GM03348 (cell line): Measurements from ENCODE around the gene FILIP1L.

Experiments
- DNase-seq: peaks from one replicate; pipeline ENCODE4 v3.0.0; 2012; ENCODE audit warnings: low spot score

FILIP1L gene

DNA sequence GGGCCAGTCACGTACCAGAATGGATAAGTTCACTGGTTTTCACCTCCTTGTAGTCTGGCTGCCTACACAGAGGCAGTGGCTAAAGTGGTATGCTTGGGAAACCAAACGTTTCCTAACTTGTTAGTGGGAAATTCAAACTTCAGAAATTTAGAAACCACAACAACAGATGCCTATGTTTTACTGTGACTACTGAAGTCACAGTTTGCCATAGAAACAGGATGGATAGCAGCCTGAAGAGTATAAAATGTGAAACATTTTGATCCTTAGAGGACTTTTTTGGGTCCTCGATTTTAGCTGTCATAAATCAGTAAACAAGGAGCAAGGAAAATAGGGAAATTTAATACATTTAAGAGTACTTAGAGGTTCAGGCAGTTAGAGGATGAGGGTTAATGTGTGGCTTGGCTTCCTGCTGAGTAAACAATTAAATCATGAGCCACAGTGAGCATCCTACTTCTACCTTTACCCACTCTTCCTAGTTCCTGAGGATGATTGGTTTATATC is 248.0 kb downstream of the FILIP1L start:
- DNase-seq, result peak; percentile 49

DNA sequence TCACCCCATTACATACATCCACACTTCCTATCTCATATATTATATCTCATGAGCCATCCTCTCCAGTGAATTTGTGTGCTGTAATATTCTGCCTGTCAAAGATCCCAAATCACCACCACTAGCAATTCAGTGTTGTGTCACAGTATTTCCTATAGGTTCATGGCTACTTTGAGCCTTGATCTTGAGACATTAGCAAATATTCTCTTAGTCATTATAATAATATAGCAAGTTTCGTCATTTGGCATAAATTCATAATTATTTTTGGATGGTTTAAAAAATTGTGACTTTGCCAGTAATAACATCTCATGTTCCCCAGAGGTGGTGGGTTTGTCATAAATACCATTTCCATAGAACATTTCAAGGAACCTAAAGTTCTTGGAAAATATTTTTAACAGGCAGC is 249.0 kb downstream of the FILIP1L start:
- no peak for DNase-seq

DNA sequence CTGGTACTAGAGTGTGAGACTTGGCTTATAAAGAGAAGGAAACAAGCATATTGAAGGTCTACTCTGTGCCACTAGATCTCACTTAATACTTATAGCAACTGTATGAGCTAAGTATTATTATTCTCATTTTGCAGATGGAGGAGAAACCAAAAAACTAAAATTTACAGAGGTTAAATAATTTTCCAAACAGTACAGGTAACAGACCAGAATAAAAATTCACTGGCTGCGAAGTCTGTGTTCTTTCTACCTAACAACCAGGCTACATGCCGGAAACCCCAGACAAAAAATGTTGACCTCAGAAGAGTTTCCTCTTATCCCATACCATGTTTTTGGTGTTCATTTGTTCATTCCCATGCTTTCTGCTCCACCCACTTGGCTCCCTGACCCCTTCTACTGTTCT is 250.0 kb downstream of the FILIP1L start:
- DNase-seq, result no peak

DNA sequence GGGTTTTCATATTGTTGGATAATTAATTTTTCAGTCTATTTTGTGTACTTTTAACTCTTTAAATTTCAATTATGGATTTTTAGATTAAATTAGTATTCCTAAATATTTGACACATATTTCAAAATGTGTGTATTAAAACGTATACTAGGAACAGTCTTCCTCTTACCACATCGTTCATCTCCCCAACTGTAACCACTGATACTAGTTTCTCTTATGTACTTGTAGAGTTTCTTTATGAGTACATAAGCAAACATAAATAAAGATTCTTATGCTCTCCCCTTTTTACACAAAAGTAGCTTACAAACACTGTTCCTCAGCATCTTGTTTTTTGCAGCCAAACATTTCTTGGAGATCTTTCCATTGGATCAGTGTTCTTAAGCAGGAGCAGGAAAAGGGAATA is 250.7 kb downstream of the FILIP1L start:
- no peak for DNase-seq

DNA sequence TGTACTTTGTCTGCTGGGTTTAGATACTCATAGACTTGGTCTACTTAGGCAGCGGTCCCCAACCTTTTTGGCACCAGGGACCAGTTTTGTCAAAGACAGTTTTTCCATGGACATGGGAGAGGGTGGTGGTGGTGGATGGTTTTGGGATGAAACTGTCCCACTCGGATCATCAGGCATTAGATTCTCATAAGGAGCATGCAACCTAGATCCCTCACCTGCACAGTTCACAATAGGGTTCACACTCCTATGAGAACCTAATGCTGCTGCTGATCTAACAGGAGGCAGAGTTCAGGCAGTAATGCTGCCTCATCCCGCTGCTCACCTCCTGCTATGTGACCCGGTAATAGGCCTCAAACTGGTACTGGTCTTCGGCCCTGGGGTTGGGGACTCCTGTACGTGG is 251.3 kb downstream of the FILIP1L start:
- no peak for DNase-seq

DNA sequence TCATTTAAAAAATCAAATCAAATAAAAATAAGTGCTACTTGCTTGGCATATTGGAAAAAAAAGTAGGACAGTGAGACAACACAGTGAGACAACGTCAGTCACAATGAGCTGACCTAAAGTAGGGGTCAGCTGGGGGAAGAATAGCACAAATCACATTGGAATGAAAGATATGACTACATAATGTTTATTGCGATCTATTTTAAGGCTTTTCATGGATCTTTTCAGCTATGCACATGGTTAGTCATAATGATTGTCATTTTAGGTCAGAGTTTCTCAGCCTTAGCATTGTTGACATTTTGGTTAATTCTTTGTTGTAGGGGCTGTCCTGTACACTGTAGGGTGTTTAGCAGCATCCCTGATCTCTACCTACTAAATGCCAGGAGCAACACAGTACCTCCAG is 252.1 kb downstream of the FILIP1L start:
- peak; percentile 48 for DNase-seq

DNA sequence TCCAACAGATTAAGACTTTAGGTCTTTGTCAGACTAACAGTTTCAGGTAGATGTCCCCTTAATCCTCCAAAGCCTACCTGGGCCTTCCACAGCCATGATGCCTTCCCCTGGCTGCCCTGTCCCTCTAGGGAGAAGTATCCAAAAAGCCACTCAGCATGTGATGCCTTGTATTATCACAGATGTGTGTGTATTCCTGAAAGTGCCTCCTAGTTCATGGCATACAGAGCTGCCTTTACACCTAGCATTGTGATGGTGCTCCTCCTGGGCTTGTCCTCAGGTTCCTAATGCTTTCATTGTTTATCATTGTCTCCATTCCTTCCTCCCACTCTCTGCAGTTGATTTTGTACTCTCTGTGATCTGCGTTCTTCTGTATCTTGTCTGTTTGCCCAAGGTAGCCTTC is 253.1 kb downstream of the FILIP1L start:
- no peak for DNase-seq

DNA sequence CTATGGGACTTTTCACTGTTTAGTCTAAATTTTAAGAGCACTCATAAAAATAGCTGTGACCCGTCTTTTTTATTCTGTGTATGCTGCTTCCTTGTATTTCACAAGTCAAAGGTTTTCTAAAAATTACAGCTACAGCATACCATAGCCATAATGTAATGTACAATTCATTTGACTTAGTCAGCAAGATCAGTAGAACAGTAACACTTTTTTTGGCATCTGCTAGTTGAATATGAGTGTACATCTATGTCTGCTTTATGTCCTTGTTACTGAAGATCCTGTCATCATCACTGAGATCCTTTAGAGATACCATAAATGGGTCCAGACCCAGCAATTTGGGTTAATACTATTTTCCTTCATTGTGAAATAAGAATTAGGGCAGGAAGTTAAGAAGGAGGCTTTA is 254.5 kb downstream of the FILIP1L start:
- DNase-seq, result peak; percentile 72

DNA sequence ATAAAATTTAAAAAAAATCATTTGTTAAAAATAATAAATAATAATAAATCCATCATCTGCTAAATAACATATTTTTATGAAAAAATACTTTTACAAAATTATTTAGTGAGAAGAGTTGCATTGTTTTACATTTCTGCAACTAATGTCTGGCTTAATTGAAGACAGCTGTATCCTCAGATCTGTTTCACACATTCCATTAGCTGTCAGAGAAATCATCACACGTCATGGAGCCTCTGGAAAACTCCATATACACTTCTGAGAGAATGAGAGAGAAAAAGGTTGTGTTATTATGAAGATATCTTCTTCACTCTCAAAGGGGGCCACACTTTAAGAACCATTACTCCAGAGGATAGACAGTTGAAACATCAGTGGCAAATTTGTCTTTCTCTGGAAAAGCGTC is 255.8 kb downstream of the FILIP1L start:
- peak; percentile 17 for DNase-seq

DNA sequence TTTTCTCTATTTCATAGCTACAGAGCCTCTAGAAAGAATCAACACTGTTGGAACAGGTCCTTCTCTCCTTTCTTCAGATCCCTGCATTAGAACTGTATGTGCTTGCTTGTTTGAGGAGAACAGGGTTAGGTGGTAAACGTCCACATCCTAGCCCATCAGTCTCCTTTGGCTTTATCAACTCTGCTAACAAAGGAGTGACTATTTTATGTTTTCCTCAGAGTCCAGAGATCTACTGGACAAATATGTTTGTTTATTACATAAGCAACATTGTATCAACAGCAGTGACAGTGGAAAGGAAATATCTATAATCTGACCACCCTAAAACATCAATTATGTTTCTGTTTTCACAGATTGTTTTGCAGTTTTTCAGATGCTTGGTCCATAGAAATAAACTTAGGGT is 257.0 kb downstream of the FILIP1L start:
- DNase-seq, result no peak

DNA sequence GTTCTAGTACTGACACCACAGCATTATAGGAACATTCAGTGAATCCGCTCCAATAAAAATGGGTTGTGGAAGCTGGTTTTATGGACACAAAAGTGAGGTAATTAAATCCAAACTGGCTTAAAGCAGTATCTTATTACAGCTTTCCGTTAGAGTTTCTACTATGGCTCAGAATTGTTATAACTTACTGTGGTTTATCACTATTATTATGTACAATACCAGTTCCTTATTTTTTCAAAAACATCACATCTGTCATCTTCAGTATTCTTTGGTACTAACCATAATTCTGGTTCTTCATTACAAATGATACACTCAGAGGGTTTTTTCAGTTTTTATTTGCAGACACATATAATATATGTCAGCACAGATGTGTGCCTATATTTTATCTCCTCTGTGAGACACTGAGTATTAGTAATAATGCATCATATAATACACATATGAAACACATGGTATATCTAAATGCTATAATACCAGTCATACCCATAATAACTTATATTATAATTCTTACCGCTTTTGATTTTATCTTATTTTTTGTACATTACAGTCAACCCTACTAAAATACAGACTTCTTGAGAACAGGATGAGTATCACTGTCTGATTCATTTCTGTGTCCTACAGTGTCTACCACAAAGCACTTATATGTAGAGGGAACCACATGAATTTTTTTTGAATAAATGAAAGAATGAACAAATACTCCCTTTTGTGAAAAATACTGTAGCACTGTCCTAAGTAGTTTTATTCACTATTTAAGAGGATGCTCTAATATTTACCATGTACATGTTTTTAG is 257.7 kb downstream of the FILIP1L start:
- no peak for DNase-seq

DNA sequence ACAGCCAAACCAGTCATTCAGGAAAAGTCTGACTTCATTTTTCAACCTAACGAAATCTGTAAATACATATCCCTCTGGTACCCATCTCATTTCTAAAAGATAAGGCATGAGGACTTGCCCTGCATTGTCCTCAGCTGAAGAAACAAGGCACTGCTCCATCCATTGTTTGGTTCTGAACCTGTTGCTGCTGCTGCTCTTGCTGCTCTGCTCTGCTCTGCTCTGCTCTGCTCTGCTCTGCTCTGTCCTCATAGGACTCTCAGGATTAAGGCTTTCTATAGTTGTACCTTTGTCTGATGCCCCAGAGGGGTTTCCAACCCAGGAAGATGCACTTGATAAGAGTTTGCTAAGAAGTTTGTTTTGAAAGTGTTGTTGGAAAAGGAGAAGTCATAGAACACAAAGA is 258.4 kb downstream of the FILIP1L start:
- DNase-seq, result no peak

DNA sequence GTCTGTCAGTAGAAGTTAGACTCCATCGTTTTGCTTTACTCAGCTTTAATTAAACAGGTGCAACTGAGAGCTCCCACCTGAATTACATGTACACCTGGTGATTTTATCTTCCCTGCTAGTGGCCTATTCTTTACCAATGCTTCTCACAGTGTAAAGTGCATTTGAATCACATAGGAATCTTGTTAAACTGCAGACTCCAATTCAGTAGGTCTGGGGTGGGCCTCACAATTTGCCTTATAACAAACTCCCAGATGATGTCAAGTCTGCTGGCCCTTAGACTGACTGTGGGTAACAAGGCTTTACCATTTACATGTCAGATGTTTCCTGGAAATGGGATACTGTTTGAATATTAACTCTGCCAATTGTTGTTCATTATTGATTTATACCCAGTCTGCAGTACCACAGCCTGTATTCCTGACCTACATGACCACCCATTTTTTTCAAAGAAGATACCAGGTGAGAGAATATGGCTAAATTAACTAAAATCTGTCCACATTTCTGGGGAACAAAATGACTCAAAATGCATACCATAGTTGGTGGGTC is 259.5 kb downstream of the FILIP1L start:
- DNase-seq, result no peak

DNA sequence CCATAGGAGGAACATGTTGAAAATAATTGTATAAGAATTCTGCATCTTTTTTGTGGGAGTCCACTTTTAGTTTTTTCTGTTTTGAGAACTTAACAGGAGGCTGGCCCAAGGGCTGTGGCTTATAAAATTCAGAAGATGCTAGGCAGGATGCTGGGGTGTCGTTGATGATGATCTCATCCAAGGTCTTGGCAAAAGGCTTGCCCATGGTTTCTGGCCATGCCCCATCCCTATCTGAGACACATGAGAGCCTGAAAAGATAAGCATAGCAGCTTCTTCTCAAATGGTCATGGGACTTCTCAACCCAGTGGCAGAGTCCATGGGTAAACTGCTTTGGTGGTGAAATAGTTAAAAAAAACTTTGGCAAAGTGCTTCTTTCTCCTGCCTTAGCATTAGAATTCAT is 261.4 kb downstream of the FILIP1L start:
- DNase-seq, result no peak

DNA sequence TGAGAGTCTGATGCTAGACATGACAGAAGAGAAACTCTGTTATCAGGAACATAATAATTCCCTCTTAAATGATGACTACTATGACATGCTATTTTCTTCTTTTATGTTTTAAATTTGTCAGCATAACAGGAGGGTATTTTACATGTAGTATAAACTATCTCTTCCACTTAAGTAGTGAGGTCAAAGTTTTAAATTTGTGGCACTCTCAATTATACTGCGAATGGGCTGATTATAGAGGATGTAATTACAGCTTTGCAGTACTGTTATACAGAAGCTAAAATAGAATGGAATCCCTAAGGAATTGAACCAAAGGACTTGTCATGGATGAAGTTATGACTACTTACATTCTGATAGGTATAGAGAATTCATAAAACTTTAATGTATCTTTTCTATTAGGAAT is 262.3 kb downstream of the FILIP1L start:
- no peak for DNase-seq

DNA sequence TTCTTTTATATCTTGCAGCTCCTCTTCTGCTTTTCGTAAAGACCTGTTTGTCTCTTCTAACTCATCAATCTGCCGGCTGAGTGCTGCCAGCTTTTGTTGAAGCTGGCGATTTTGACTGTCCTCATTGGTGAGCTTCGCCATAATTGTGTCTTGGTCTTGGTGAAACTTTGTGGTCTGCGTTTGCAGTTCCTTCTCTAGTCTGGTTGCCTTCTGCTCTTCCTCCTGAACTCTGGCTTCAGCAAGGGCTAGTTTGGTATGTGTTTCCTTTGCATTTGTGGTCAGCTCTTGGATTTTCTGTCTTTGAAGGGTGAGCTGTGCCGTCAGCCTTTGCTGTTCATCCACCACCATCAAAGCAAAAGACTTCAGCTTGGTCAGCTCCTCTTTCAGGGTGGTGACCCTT is 263.7 kb downstream of the FILIP1L start:
- DNase-seq, result no peak

DNA sequence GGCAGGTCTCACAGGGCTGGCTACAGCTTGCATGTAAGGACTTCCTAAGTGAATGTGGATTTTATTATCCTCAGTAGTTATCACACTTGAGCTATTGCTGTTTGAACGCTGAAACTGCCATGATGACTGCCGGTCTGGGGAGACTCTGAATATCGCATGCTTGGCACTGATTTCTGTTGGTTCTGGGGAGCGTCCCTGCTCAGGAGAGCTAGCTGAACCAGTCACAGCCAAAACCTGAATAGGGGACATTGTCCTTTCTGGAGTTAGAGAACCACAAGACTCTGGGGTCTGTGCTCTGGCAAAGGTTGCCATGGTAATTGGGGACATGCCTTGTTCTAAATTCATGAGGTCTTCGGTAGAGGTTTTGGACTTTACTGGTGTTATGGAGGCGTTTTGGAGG is 265.9 kb downstream of the FILIP1L start:
- DNase-seq, result no peak

DNA sequence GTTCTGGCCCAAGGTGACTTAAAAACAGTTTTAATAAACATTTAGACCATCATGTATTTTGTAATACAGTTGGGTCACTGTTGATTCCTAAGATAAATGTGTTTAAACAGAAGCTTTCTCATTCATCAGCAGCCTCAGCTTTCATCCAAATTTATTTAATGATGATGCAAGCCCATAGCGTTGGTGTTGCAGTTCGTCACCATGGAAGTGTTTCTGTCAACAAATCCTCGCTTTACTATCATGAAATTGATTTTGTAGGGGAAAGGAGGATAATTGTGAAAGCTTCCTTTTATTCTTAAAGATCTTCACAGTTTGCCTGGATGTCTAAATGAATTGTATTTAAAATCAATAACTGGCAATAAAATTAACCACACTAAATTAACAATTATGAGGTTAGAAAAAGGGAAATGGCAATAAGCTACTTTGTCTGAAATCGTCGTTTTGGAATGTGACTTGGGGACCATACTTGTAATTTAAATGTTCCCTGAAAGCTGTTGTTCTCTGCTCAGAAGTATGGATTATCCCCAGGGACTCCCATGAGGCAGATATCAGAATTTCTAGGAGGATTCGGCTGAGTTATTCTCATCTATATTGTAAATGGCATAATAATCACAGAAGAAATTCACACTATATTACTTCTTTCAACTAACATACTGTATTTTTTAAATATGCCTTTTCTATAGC is 267.7 kb downstream of the FILIP1L start:
- DNase-seq, result peak; percentile 32

DNA sequence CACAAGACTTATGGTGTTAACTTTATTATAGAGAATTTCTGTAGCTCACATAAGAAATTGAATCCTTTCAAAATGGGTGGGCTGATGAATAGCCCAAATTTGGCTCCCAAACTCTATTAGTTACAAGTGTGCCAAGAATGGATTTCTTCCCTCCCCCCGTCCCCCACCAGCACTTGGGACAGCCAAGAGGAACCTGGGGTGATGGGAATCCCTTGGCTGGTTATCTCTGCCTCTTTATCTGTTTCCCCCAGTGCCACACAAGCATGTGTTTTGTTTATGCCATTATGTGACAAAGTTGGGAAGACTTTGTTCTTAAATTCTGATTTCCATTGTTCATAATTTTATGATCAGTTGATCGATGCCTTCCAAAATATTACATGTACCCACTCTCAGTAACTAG is 268.3 kb downstream of the FILIP1L start:
- no peak for DNase-seq

DNA sequence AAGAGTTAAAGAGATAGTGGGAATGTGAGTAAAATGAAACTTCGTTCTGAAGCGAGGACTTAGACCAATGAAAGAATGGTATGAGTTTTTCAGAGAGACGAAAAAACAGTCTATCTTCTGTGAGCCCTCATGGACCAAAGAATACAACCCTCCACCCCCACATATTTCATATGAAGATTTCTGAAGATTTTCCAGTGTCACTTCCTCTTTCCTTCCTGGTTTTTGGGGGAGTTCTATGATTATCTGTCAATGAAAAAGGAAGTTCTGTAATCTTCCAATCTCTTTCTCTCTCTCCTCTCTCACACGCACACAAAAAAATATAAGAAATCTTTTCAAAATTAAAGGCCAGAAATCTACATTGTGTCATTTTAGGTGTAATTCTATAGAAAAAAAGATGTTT is 269.0 kb downstream of the FILIP1L start:
- no peak for DNase-seq

DNA sequence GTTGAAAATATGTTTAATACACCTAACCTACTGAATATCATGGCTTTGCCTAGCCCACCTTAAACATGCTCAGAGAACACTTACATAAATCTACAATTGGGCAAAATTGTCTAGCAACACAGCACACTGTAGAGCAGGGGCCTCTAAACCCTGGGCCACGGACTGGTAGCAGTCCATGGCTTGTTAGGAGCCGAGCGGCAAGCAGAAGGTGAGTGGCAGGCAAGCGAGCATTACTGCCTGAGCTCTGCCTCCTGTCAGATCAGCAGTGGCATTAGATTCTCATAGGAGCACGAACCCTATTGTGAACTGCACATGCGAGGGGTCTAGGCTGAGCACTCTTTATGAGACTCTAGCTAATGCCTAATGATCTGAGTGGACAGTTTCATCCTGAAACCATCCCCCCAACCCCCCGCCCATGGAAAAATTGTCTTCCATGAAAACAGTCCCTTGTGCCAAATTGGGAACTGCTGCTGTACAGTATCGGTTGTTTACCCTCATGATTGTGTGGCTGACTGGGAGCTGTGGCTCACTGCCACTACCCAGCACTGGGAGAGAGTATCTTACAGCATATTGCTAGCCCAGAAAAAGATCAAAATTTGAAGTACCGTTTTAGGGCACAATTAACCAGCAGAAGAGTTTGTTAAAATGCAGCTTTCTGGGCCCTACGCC is 270.6 kb downstream of the FILIP1L start:
- DNase-seq, result no peak

DNA sequence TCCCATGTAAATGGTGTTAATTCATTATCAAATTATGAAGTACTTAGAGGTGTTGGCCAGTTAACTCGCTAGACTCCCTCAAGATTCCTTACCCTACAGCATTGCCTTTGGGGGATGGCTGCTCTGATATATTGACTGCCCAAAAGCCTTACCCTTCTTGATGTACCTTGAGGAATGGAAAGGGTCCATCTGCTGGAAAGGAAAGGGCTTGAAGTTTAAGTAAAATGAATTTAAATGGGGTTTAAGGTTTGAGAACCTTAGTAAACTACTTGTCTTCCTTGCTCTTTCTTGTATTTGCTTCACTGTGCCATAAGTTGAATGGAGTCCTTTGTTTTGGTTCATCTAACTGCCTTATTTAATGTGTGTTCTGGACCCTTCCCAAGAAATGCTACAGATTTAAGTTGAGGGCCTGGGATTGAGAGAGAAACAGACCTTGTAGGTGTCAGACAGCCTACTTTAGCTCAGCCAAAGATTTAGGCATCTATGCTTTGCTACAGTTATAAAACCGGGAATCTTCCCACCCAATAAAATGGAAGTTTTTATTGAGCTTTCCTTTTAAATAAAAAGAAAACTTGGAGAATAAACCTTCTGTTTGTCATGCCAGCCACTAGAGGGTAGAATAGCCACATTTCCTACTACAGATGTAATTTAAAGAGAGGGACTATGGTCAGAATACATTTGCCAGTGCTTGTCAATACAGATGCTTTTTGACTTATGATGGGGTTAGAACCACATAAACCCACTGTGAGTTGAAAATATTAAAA is 271.3 kb downstream of the FILIP1L start:
- peak; percentile 60 for DNase-seq
